Erythroblast (primary cell): Measurements from ENCODE around the gene YIPF1.

Experiments used
- GATA1 ChIP-seq: IDR thresholded peaks from 2 replicates; pipeline ENCODE4 v1.6.1; 2011; ENCODE audit warnings: low read depth, mild to moderate bottlenecking, control low read depth, low read length, moderate library complexity
- POLR2A ChIP-seq: IDR thresholded peaks from 2 replicates; pipeline ENCODE4 v1.6.1; 2011; ENCODE audit warnings: mild to moderate bottlenecking, low read length

- TF ChIP-seq GATA1 (no peak), POLR2A (peak; percentile 62)
Observed at GRCh38 chr1:53889304-53890298, at the start of gene YIPF1.
